Vagina (tissue), 2 donors: ENCODE results near the gene PTGIS.

Experiments
- POLR2A ChIP-seq, 2 donors: fragments of 450-650 bp; IDR thresholded peaks; one replicate each; pipeline ENCODE4 v1.6.1; 2017; ENCODE audit warnings: antibody characterized with exemption in 2 of 2, mild to moderate bottlenecking in 2 of 2, moderate library complexity in 2 of 2
- POLR2AphosphoS5 ChIP-seq, 2 donors: sonication (generic); formaldehyde crosslinking; IDR thresholded peaks; one replicate each; pipeline ENCODE4 v1.9.0; 2017; ENCODE audit warnings: antibody characterized with exemption in 2 of 2, mild to moderate bottlenecking in 2 of 2, low read depth in 1 of 2; ENCODE audit not compliant: insufficient read depth in 1 of 2
- TF ChIP-seq, protein P1 (sequence below), 3 experiments: fragments of 450-650 bp in 2 of 3; fragments of 200-600 bp in 1 of 3; sonication (generic) in 1 of 3; IDR thresholded peaks; one replicate each; pipeline ENCODE4 v1.5.1; 2017 to 2019; ENCODE audit warnings: antibody characterized with exemption in 3 of 3, mild to moderate bottlenecking in 2 of 3, moderate library complexity in 2 of 3

DNA sequence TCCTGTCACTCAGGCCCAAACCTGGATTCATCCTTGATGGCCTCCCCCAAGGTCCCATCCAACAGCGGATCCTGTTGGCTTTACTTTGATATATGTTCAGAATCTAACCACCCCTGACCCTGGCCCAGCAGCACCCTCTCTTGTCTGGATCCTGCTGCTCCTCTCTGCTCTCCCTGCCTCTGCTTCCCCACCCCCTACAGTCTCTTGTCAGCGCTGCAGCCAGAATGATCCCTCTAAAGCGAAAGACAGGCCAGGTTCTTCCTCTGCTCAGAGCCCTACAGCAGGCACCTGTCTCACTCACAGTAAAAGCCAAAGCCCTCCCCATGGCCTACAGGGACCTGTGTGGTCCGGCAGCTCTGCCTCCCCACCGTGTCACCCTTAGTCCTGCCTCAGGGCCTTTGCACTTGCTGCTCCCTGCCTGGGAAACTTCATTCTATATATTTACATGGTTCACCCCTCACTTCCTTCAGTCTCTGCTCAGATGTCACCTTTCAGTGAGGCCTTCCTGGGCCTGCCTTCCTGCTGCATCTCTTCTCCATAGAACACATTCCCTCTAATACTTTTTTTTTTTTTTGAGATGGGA, 48.1 kb downstream of the PTGIS start:
- TF ChIP-seq, protein P1, sequence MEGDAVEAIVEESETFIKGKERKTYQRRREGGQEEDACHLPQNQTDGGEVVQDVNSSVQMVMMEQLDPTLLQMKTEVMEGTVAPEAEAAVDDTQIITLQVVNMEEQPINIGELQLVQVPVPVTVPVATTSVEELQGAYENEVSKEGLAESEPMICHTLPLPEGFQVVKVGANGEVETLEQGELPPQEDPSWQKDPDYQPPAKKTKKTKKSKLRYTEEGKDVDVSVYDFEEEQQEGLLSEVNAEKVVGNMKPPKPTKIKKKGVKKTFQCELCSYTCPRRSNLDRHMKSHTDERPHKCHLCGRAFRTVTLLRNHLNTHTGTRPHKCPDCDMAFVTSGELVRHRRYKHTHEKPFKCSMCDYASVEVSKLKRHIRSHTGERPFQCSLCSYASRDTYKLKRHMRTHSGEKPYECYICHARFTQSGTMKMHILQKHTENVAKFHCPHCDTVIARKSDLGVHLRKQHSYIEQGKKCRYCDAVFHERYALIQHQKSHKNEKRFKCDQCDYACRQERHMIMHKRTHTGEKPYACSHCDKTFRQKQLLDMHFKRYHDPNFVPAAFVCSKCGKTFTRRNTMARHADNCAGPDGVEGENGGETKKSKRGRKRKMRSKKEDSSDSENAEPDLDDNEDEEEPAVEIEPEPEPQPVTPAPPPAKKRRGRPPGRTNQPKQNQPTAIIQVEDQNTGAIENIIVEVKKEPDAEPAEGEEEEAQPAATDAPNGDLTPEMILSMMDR (IDR thresholded peaks at IDR 0.05), result no peak
- TF ChIP-seq POLR2A (IDR thresholded peaks at IDR 0.05) (no peak), POLR2AphosphoS5 (IDR thresholded peaks at IDR 0.05; ENCODE audit: insufficient read depth in 1 of 2, low read depth in 1 of 2) (no peak)
